Activated B cell treated with CpG ODN at 0.5 μM for 24 hours (primary cell): Measurements from ENCODE around the gene MAPK7. TPM values are rescaled to one million over a fixed set of nuclear protein-coding genes. Genes with fewer than 3 reads are reported as not detected.

ENCODE experiments used
- ATAC-seq: fragments of 200-7000 bp; cut with Tn5 transposase; one replicate; pipeline ENCODE4 v1.10.0; 2021; ENCODE audit warnings: low read depth, mild to moderate bottlenecking, moderate library complexity
- CTCF ChIA-PET: fragments of 350-600 bp; sonication (Branson Sonifier 250); formaldehyde crosslinking; loops from one replicate; lab custom pipeline; 2021; ENCODE audit warnings: antibody characterized with exemption; lab: Charles Lee
- POLR2A ChIA-PET: fragments of 350-600 bp; sonication (Branson Sonifier 250); formaldehyde crosslinking; loops from one replicate; lab custom pipeline; 2021; ENCODE audit warnings: antibody characterized with exemption; lab: Charles Lee
- DNase-seq: peaks from one replicate; pipeline ENCODE4 v3.0.0; 2022
- H3K27ac Mint-ChIP-seq: one replicate; pipeline ENCODE4 v1.8.0; 2020; ENCODE audit warnings: mixed read lengths
- H3K27me3 Mint-ChIP-seq: one replicate; pipeline ENCODE4 v1.8.0; 2021; ENCODE audit warnings: mixed read lengths
- H3K36me3 Mint-ChIP-seq: one replicate; pipeline ENCODE4 v1.8.0; 2021; ENCODE audit warnings: low read depth, mixed read lengths
- H3K4me1 Mint-ChIP-seq: one replicate; pipeline ENCODE4 v1.8.0; 2021; ENCODE audit warnings: mixed read lengths
- H3K4me3 Mint-ChIP-seq: one replicate; pipeline ENCODE4 v1.8.0; 2020; ENCODE audit warnings: mild to moderate bottlenecking, mixed read lengths
- H3K9me3 Mint-ChIP-seq: one replicate; pipeline ENCODE4 v1.8.0; 2020; ENCODE audit warnings: mixed read lengths
- CTCF ChIP-seq: fragments of 200-600 bp; IDR thresholded peaks from one replicate; pipeline ENCODE4 v1.8.0; 2022; ENCODE audit warnings: antibody characterized with exemption, mild to moderate bottlenecking
- intact Hi-C: fragments of 100-400 bp; cut with micrococcal nuclease; formaldehyde crosslinking; loops from one replicate; pipeline ENCODE4 v1.15.1; 2024
- total RNA-seq: library from RNA; stranded (reverse); gene quantifications from 2 replicates; pipeline ENCODE4 v1.2.3, GENCODE V29; 2022

Gene MAPK7
- total RNA-seq, 1 donor from 2014 or later = 24.0 TPM

- H3K27ac Mint-ChIP-seq = no peak overlapping the region
- ChIA-PET CTCF (interaction anchor here (0.8 to 1.2 kb wide), 2 partner anchors 16 to 32 kb away, joined by 3 read pairs; no protein-coding TSS in a partner anchor), POLR2A (interaction anchor here (0.9 kb wide), 1 partner anchor 23 kb away, joined by 3 read pairs; the partner anchor contains the start of gene MAPK7)
- ATAC-seq (no peak), DNase-seq (no peak)
- H3K36me3 Mint-ChIP-seq = no peaks in the 10 kb centered on the region
- intact Hi-C loops = no loop called here
- H3K27me3 Mint-ChIP-seq = peaks cover 9% of the 10 kb centered on the region
- no peak overlapping the region for H3K4me3 Mint-ChIP-seq
- TF ChIP-seq CTCF = no peak
- H3K9me3 Mint-ChIP-seq = no peaks in the 10 kb centered on the region
- no peaks in the 10 kb centered on the region for H3K4me1 Mint-ChIP-seq
Observed at GRCh38 chr17:19354748-19355147, 23.6 kb upstream of the MAPK7 start.

GRCh38 chr17:19357351-19357750 is 20.9 kb upstream of the MAPK7 start:
- intact Hi-C loops = no loop called here
- Mint-ChIP-seq H3K27ac (no peak overlapping the region), H3K27me3 (peaks cover 6% of the 10 kb centered on the region), H3K4me1 (peaks cover 5% of the 10 kb centered on the region), H3K36me3 (no peaks in the 10 kb centered on the region), H3K4me3 (no peak overlapping the region), H3K9me3 (no peaks in the 10 kb centered on the region)
- POLR2A ChIA-PET = no interaction called here
- DNase-seq (no peak), ATAC-seq (no peak)
- TF ChIP-seq CTCF = no peak
- CTCF ChIA-PET = no interaction called here

GRCh38 chr17:19357761-19358160 is 20.5 kb upstream of the MAPK7 start:
- DNase-seq = no peak
- Mint-ChIP-seq H3K4me1 (peaks cover 5% of the 10 kb centered on the region), H3K27ac (no peak overlapping the region), H3K36me3 (no peaks in the 10 kb centered on the region), H3K27me3 (peaks cover 6% of the 10 kb centered on the region), H3K4me3 (no peak overlapping the region), H3K9me3 (no peaks in the 10 kb centered on the region)
- ChIA-PET CTCF (interaction anchor here (0.5 kb wide), 1 partner anchor 237 kb away, joined by 4 read pairs; no protein-coding TSS in a partner anchor), POLR2A (no interaction called here)
- intact Hi-C loops = no loop called here
- no peak for TF ChIP-seq CTCF
- no peak for ATAC-seq

- Mint-ChIP-seq H3K9me3 (no peaks in the 10 kb centered on the region), H3K4me1 (peaks cover 5% of the 10 kb centered on the region), H3K4me3 (no peak overlapping the region), H3K27me3 (peaks cover 5% of the 10 kb centered on the region), H3K27ac (no peak overlapping the region), H3K36me3 (no peaks in the 10 kb centered on the region)
- ChIA-PET POLR2A (no interaction called here), CTCF (interaction anchor here (1.0 kb wide), 1 partner anchor 88 kb away, joined by 3 read pairs; no protein-coding TSS in a partner anchor)
- DNase-seq = no peak
- no peak for TF ChIP-seq CTCF
- intact Hi-C loops = no loop called here
- ATAC-seq = no peak
Observed at GRCh38 chr17:19359151-19359550, 19.1 kb upstream of the MAPK7 start.

GRCh38 chr17:19359856-19360255 is 18.4 kb upstream of the MAPK7 start:
- CTCF ChIA-PET = interaction anchor here (1.0 kb wide), 1 partner anchor 87 kb away, joined by 3 read pairs; no protein-coding TSS in a partner anchor
- peaks cover 5% of the 10 kb centered on the region for H3K4me1 Mint-ChIP-seq
- intact Hi-C loops = no loop called here
- ATAC-seq = no peak
- H3K4me3 Mint-ChIP-seq = no peak overlapping the region
- TF ChIP-seq CTCF = no peak
- DNase-seq = no peak
- no peaks in the 10 kb centered on the region for H3K36me3 Mint-ChIP-seq
- peaks cover 4% of the 10 kb centered on the region for H3K27me3 Mint-ChIP-seq
- H3K9me3 Mint-ChIP-seq = no peaks in the 10 kb centered on the region
- no peak overlapping the region for H3K27ac Mint-ChIP-seq
- POLR2A ChIA-PET = no interaction called here
